Testis (tissue), 3 donors: ENCODE measurements around the gene DOK3. TPM values are rescaled to one million over a fixed set of nuclear protein-coding genes. Genes with fewer than 3 reads are reported as not detected.

Experiments used
- DNase-seq: peaks from one replicate; pipeline ENCODE4 v3.0.0-alpha.2; 2019
- H3K27ac ChIP-seq, 2 donors: fragments of 200-600 bp; sonication (generic); one replicate each; pipeline ENCODE4 v1.5.1; 2019
- H3K27me3 ChIP-seq: fragments of 200-600 bp; sonication (generic); one replicate; pipeline ENCODE4 v1.5.1; 2019
- H3K36me3 ChIP-seq: fragments of 200-600 bp; sonication (generic); one replicate; pipeline ENCODE4 v1.5.1; 2017; ENCODE audit warnings: low read depth; ENCODE audit errors: missing control alignments
- H3K4me1 ChIP-seq: fragments of 200-600 bp; sonication (generic); one replicate; pipeline ENCODE4 v1.5.1; 2019
- H3K4me3 ChIP-seq, 2 donors: fragments of 200-600 bp; sonication (generic); one replicate each; pipeline ENCODE4 v1.5.1; 2017 to 2019
- H3K9me3 ChIP-seq: fragments of 200-600 bp; sonication (generic); one replicate; pipeline ENCODE4 v1.5.1; 2017
- CTCF ChIP-seq, 3 experiments: fragments of 450-650 bp in 2 of 3; fragments of 200-600 bp in 1 of 3; sonication (generic) in 1 of 3; IDR thresholded peaks; one replicate each; pipeline ENCODE4 v1.5.1; 2016 to 2019; ENCODE audit warnings: antibody characterized with exemption in 3 of 3, mild to moderate bottlenecking in 2 of 3, moderate library complexity in 1 of 3
- POLR2A ChIP-seq: fragments of 450-650 bp; IDR thresholded peaks from one replicate; pipeline ENCODE4 v1.6.1; 2017; ENCODE audit warnings: antibody characterized with exemption, mild to moderate bottlenecking, moderate library complexity
- WGBS, 2 donors: methylation state at CpG; one replicate each; pipeline ENCODE4 v1.1.5; 2018; 5-methylcytosine and 5-hydroxymethylcytosine counted together
- intact Hi-C: fragments of 100-400 bp; cut with DNase I; formaldehyde crosslinking; loops from one replicate; pipeline ENCODE4 v1.15.1; 2023; ENCODE audit warnings: low total_unique reads
- polyA plus RNA-seq: library from polyadenylated mRNA; stranded (reverse); fragments of 350-450 nt; fragmentation: Illumina TruSeq; extraction: RNeasy Lipid Tissue Mini Kit (QIAGEN cat#74804); gene quantifications from one replicate; pipeline ENCODE4 v1.2.3, GENCODE V29; 2014; ENCODE audit warnings: low read depth, low replicate concordance; ENCODE audit not compliant: insufficient read depth
- total RNA-seq, 2 donors: library from RNA; depleted of rRNA; stranded (reverse); fragments of >200 nt; gene quantifications; one replicate each; pipeline ENCODE4 v1.2.3, GENCODE V29; 2016

The DOK3 gene
- total and polyA plus RNA-seq, 3 donors from 2014 or later: 10.4 to 18.7 (median 10.7) TPM

DNA sequence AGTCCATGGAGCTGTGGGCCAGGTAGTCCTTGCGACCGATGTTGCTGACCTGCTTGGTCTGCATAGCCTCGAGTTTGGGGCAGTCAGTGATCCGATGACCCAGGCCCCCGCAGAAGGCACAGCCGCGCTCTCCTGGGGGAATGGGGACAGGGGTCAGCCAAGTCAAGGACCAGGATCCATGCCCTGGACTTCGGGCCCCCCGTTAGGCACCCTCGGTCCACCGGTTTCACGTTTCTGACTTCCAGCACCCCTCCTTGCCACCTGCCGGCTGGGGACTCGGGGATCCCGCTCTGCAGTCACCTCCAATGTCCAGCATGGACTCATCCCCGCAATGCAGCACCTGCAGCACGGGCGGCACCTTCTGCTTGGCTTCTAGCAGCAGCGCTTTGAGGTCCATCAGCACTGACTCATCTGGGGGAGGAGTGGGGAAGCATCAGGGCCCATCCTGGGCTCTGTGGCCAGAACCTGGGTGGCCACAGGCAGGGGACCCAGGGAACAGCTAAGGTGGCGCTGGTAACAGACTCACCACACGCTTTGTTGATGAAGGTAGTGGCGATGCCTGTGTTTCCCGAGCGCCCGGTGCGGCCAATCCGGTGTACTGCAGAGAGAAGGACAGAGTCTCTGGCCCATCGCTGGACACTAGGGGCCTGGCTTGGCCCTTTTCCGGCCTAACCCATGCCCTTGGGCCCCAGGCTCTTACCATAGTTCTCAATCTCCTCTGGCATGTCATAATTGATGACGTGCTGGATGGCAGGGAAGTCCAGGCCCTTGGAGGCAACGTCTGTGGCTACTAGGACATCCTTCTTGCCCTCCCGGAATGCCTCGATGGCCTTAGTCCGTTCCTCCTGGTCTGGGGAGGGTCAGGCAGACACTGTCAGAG is 2.4 kb upstream of the DOK3 start:
- no peaks in the 10 kb centered on the region for H3K27me3 ChIP-seq
- intact Hi-C loops: no loop called here
- H3K9me3 ChIP-seq: no peaks in the 10 kb centered on the region
- H3K4me1 ChIP-seq: peaks cover 8% of the 10 kb centered on the region
- no peak overlapping the region for H3K4me3 ChIP-seq
- H3K36me3 ChIP-seq: no peaks in the 10 kb centered on the region
- WGBS, 2 donors: 92 to 94% methylated on average over 21 to 34 of the region's 34 CpGs
- no peak overlapping the region for H3K27ac ChIP-seq
- TF ChIP-seq POLR2A: no peak
- no peak for DNase-seq

DNA sequence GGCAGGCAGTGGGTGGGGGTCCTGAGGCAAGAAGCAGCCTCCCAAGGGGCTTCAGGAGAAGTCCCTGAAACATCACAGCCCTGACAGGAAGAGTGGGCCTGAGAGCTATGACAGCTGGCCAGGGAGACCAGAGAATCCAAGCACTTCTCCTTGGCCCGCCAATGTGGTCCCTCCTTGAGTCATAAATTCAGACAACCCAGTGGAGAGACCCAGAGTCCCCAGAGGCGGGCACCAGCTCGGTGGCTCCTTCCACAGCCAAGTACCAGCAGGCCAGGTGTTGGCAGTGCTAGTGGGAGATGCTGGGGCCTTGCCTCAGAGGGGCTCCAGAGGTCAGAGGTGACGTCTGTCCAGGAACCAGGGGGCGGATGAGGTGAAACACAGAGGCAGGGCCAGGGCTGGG is 1.6 kb upstream of the DOK3 start:
- no peak for DNase-seq
- H3K27ac ChIP-seq: no peak overlapping the region
- no peaks in the 10 kb centered on the region for H3K27me3 ChIP-seq
- H3K4me3 ChIP-seq: no peak overlapping the region
- H3K9me3 ChIP-seq: no peaks in the 10 kb centered on the region
- intact Hi-C loops: no loop called here
- H3K4me1 ChIP-seq: peaks cover 8% of the 10 kb centered on the region
- 92 to 97% methylated on average over 4 to 5 of the region's 5 CpGs for WGBS, 2 donors
- TF ChIP-seq POLR2A (no peak), CTCF (IDR thresholded peaks at IDR 0.05) (no peak)
- H3K36me3 ChIP-seq: no peaks in the 10 kb centered on the region

DNA sequence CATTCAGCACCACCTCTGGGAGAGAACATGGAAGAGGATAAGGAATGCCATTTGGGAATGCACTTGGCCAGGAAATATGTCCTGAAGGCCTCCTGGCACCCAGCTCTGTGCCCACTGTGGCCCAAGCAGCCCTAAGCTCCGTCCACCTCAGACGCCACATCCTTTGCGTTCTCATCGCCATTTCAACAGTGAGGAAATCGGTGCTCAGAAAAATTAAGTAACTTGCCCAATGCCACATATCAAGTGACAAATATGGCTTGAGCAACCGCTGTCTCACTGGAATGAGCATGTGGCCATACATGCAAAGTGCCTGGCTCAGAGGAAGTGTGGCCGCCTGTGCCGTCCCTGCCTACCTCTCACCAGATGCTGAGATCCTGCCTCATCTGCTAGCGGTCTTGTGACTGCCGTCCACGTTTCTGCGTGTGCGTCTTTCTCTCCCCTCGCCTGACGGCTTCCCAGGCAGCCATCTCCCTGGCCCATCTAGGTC is 984 bp upstream of the DOK3 start:
- WGBS, 2 donors: 84 to 91% methylated on average over 15 of the region's 15 CpGs
- H3K27ac ChIP-seq: no peak overlapping the region
- H3K9me3 ChIP-seq: no peaks in the 10 kb centered on the region
- intact Hi-C loops: no loop called here
- H3K36me3 ChIP-seq: no peaks in the 10 kb centered on the region
- H3K27me3 ChIP-seq: no peaks in the 10 kb centered on the region
- H3K4me3 ChIP-seq: no peak overlapping the region
- H3K4me1 ChIP-seq: peaks cover 2% of the 10 kb centered on the region
- no peak for TF ChIP-seq CTCF (IDR thresholded peaks at IDR 0.05)
- TF ChIP-seq POLR2A: no peak
- DNase-seq: no peak

- 76 to 77% methylated on average over 9 to 11 of the region's 11 CpGs for WGBS, 2 donors
- TF ChIP-seq CTCF (IDR thresholded peaks at IDR 0.05) (no peak), POLR2A (no peak)
- Histone ChIP-seq H3K36me3 (no peaks in the 10 kb centered on the region), H3K27me3 (no peaks in the 10 kb centered on the region), H3K27ac (no peak overlapping the region), H3K4me1 (peaks cover 2% of the 10 kb centered on the region), H3K4me3 (no peak overlapping the region), H3K9me3 (no peaks in the 10 kb centered on the region)
- intact Hi-C loops: loop anchor here (10.0 kb wide), 1 partner anchor 115 kb away; no protein-coding TSS in a partner anchor
- DNase-seq: no peak
Observed at GRCh38 chr5:177509991-177510566, 453 bp upstream of the DOK3 start.

- Histone ChIP-seq H3K4me3 (peak overlapping the region in 1 of 2 donors; percentile 29), H3K36me3 (no peaks in the 10 kb centered on the region), H3K9me3 (no peaks in the 10 kb centered on the region), H3K27ac (no peak overlapping the region), H3K27me3 (no peaks in the 10 kb centered on the region), H3K4me1 (peaks cover 2% of the 10 kb centered on the region)
- no peak for DNase-seq
- intact Hi-C loops: loop anchor here (10.0 kb wide), 1 partner anchor 114 kb away; no protein-coding TSS in a partner anchor
- WGBS, 2 donors: 66 to 69% methylated on average over 3 to 8 of the region's 8 CpGs
- TF ChIP-seq CTCF (IDR thresholded peaks at IDR 0.05) (no peak), POLR2A (no peak)
Observed at GRCh38 chr5:177508837-177509236, 789 bp downstream of the DOK3 start.
